HepG2 (cell line): ENCODE measurements around the gene SDR39U1. TPM values are rescaled to one million over a fixed set of nuclear protein-coding genes. Genes with fewer than 3 reads are reported as not detected.
A peak's percentile ranks its signal among the peaks of the same experiment; 100 is the strongest.

Experiments used
- ARID3A ChIP-seq: IDR thresholded peaks from 2 replicates; pipeline ENCODE4 v1.6.1; 2012; ENCODE audit warnings: low read depth, low read length, improper control_type of control experiment
- ATF2 ChIP-seq: sonication (generic); formaldehyde crosslinking; IDR thresholded peaks from 2 replicates; pipeline ENCODE4 v1.4.0; 2020; ENCODE audit warnings: missing genetic modification reagents
- BHLHE40 ChIP-seq: IDR thresholded peaks from 2 replicates; pipeline ENCODE4 v1.6.1; 2011; ENCODE audit warnings: low read length, improper control_type of control experiment
- CREBL2 ChIP-seq: sonication (generic); formaldehyde crosslinking; IDR thresholded peaks from 2 replicates; pipeline ENCODE4 v1.8.1; 2023; ENCODE audit warnings: missing genetic modification reagents, mild to moderate bottlenecking, borderline replicate concordance
- CREM ChIP-seq, 2 experiments: sonication (generic) in 1 of 2; formaldehyde crosslinking in 1 of 2; IDR thresholded peaks; 2 replicates each; pipeline versions ENCODE4 v1.4.0 to v1.6.1; 2016 to 2020; ENCODE audit warnings: antibody characterized with exemption in 1 of 2, mild to moderate bottlenecking in 1 of 2, missing genetic modification reagents in 1 of 2
- CSRNP2 ChIP-seq: sonication (generic); formaldehyde crosslinking; conservative IDR thresholded peaks from 2 replicates; pipeline ENCODE4 v1.8.0; 2022; ENCODE audit warnings: low read depth, missing genetic modification reagents
- EP300 ChIP-seq, 3 experiments: sonication (generic) in 1 of 3; formaldehyde crosslinking in 1 of 3; IDR thresholded peaks; 2 replicates each; pipeline versions ENCODE4 v1.5.1 to v1.6.1; 2011 to 2020; ENCODE audit warnings: low read depth in 2 of 3, low read length in 2 of 3, borderline replicate concordance in 1 of 3, improper control_type of control experiment in 1 of 3, mild to moderate bottlenecking in 1 of 3, missing genetic modification reagents in 1 of 3, moderate library complexity in 1 of 3
- KDM2A ChIP-seq: sonication (generic); formaldehyde crosslinking; IDR thresholded peaks from 2 replicates; pipeline ENCODE4 v1.4.0; 2020; ENCODE audit warnings: low read depth, missing genetic modification reagents, borderline replicate concordance
- PAF1 ChIP-seq: IDR thresholded peaks from 2 replicates; pipeline ENCODE4 v1.6.1; 2016; ENCODE audit warnings: missing genetic modification reagents, missing compliant biosample characterization
- PLRG1 ChIP-seq: fragments of 450-650 bp; conservative IDR thresholded peaks from 2 replicates; pipeline ENCODE4 v1.6.1; 2016
- RARG ChIP-seq: sonication (generic); formaldehyde crosslinking; IDR thresholded peaks from 2 replicates; pipeline ENCODE4 v1.4.0; 2020; ENCODE audit warnings: low read depth, mild to moderate bottlenecking, missing genetic modification reagents
- REL ChIP-seq: sonication (generic); formaldehyde crosslinking; conservative IDR thresholded peaks from 2 replicates; pipeline ENCODE4 v1.8.0; 2022; ENCODE audit warnings: mild to moderate bottlenecking, missing genetic modification reagents, moderate library complexity
- SAP130 ChIP-seq: IDR thresholded peaks from 2 replicates; pipeline ENCODE4 v1.6.1; 2016; ENCODE audit warnings: low read depth
- TBX2 ChIP-seq: sonication (generic); formaldehyde crosslinking; IDR thresholded peaks from 2 replicates; pipeline ENCODE4 v1.5.0; 2020; ENCODE audit warnings: missing genetic modification reagents, mild to moderate bottlenecking, borderline replicate concordance
- ZBTB38 ChIP-seq: sonication (generic); formaldehyde crosslinking; IDR thresholded peaks from 2 replicates; pipeline ENCODE4 v1.5.1; 2020; ENCODE audit warnings: mild to moderate bottlenecking, missing genetic modification reagents
- ZNF138 ChIP-seq: sonication (generic); formaldehyde crosslinking; IDR thresholded peaks from 2 replicates; pipeline ENCODE4 v1.5.0; 2020; ENCODE audit warnings: mild to moderate bottlenecking, low read depth, missing genetic modification reagents
- ZNF232 ChIP-seq: sonication (generic); formaldehyde crosslinking; IDR thresholded peaks from 2 replicates; pipeline ENCODE4 v1.4.0; 2020; ENCODE audit warnings: missing genetic modification reagents, borderline replicate concordance
- ZNF350 ChIP-seq: sonication (generic); formaldehyde crosslinking; IDR thresholded peaks from 2 replicates; pipeline ENCODE4 v1.4.0; 2020; ENCODE audit warnings: mild to moderate bottlenecking, low read depth, missing genetic modification reagents, borderline replicate concordance
- ZNF570 ChIP-seq: sonication (generic); formaldehyde crosslinking; IDR thresholded peaks from 2 replicates; pipeline ENCODE4 v1.4.0; 2020; ENCODE audit warnings: mild to moderate bottlenecking, missing genetic modification reagents, borderline replicate concordance
- ZNF580 ChIP-seq: IDR thresholded peaks from 2 replicates; pipeline ENCODE4 v1.6.1; 2016; ENCODE audit warnings: low read depth, borderline replicate concordance
- ZNF777 ChIP-seq: sonication (generic); formaldehyde crosslinking; IDR thresholded peaks from 2 replicates; pipeline ENCODE4 v1.4.0; 2020; ENCODE audit warnings: missing genetic modification reagents
- ZNF782 ChIP-seq: sonication (generic); formaldehyde crosslinking; IDR thresholded peaks from 2 replicates; pipeline ENCODE4 v1.4.0; 2020; ENCODE audit warnings: missing genetic modification reagents, mild to moderate bottlenecking, borderline replicate concordance
- ZNF83 ChIP-seq: sonication (generic); formaldehyde crosslinking; IDR thresholded peaks from 2 replicates; pipeline ENCODE4 v1.4.0; 2020; ENCODE audit warnings: missing genetic modification reagents, mild to moderate bottlenecking, borderline replicate concordance
- polyA plus RNA-seq, 8 experiments: library from polyadenylated mRNA; depleted of rRNA in 3 of 8; stranded (reverse) in 7 of 8; unstranded in 1 of 8; fragments of >200 nt; fragmentation: Illumina TruSeq in 4 of 8; extraction: Trizol in 4 of 8; gene quantifications; 2 replicates each; pipeline versions ENCODE4 v1.2.1 to v1.2.3, GENCODE V29; 2011 to 2016; ENCODE audit warnings: low read depth in 4 of 8, missing spikeins in 1 of 8, mixed read lengths in 1 of 8; ENCODE audit not compliant: insufficient read depth in 1 of 8
- total RNA-seq, 5 experiments: library from RNA; depleted of rRNA; stranded (reverse); fragments of >200 nt; fragmentation: Illumina TruSeq; extraction: Trizol; gene quantifications; 2 replicates each; pipeline ENCODE4 v1.2.3, GENCODE V29; 2016; ENCODE audit warnings: low read depth in 1 of 5

Gene SDR39U1
- total and polyA plus RNA-seq, 2 of the 13 experiments (the other 11 are each of a cell fraction or from before 2014, with no cell fraction given) = 34.4 to 129 TPM

- TF ChIP-seq CREBL2 (CRISPR knock-in tag) = no peak
- TF ChIP-seq RARG (CRISPR knock-in tag) = no peak
- TF ChIP-seq REL (CRISPR knock-in tag) = no peak
- no peak for TF ChIP-seq ZNF777 (CRISPR knock-in tag)
- TF ChIP-seq CREM (IDR thresholded peaks at IDR 0.05) = no peak
- TF ChIP-seq CREM (CRISPR knock-in tag; IDR thresholded peaks at IDR 0.05) = no peak
- TF ChIP-seq ZNF350 (CRISPR knock-in tag) = no peak
- peak; percentile 59 for TF ChIP-seq SAP130 (CRISPR knock-in tag)
- no peak for TF ChIP-seq BHLHE40
- no peak for TF ChIP-seq ZNF232 (CRISPR knock-in tag)
- TF ChIP-seq ARID3A = no peak
- TF ChIP-seq ZNF782 = no peak
- TF ChIP-seq ZNF138 = no peak
- TF ChIP-seq PAF1 (CRISPR knock-in tag) = no peak
- peak; percentile 41; the same call in 1 of the 2 replicates for TF ChIP-seq ZNF580 (CRISPR knock-in tag)
- no peak for TF ChIP-seq ATF2 (CRISPR knock-in tag)
- 0 out of 2 replicates have a peak, but pooled peaks have one; percentile 35 for TF ChIP-seq ZBTB38 (CRISPR knock-in tag)
- 0 out of 2 replicates have a peak, but pooled peaks have one; percentile 77 for TF ChIP-seq CSRNP2 (CRISPR knock-in tag)
- TF ChIP-seq PLRG1 = no peak
- no peak for TF ChIP-seq ZNF83 (CRISPR knock-in tag)
- no peak for TF ChIP-seq EP300 (IDR thresholded peaks at IDR 0.05; ENCODE audit: low read depth in 2 of 2, low read length in 2 of 2)
- TF ChIP-seq EP300 (CRISPR knock-in tag; IDR thresholded peaks at IDR 0.05; ENCODE audit: borderline replicate concordance) = no peak
- no peak for TF ChIP-seq TBX2 (CRISPR knock-in tag)
- TF ChIP-seq ZNF570 = 0 out of 2 replicates have a peak, but pooled peaks have one; percentile 59
- TF ChIP-seq KDM2A = peak; percentile 49; the same call in 1 of the 2 replicates
Observed at GRCh38 chr14:24422694-24423601, 19.6 kb downstream of the SDR39U1 start (continued).
